HL-60 (cell line): ENCODE results near the gene MRAP2.

Experiments used
- CTCF ChIP-seq: IDR thresholded peaks from one replicate; pipeline ENCODE4 v1.5.1; 2011; ENCODE audit warnings: low read length, control low read depth, inconsistent platforms; ENCODE audit not compliant: insufficient read depth
- GABPA ChIP-seq: IDR thresholded peaks from 2 replicates; pipeline ENCODE4 v1.6.1; 2012; ENCODE audit warnings: low read depth
- POLR2AphosphoS5 ChIP-seq: IDR thresholded peaks from 2 replicates; pipeline ENCODE4 v1.6.1; 2012; ENCODE audit warnings: low read depth
- SPI1 ChIP-seq: IDR thresholded peaks from 2 replicates; pipeline ENCODE4 v1.6.1; 2012; ENCODE audit warnings: low read depth, mild to moderate bottlenecking, borderline replicate concordance

GRCh38 chr6:84077645-84078044 is 44.1 kb downstream of the MRAP2 start:
- TF ChIP-seq POLR2AphosphoS5 (no peak), CTCF (no peak), GABPA (no peak), SPI1 (no peak)
